Pancreas (tissue), 10 donors: ENCODE data around the gene LIN7B. TPM values are rescaled to one million over a fixed set of nuclear protein-coding genes. Genes with fewer than 3 reads are reported as not detected.
"Not testable (repeated sequence)": the region's sequence is repeated elsewhere in the genome, so short reads cannot be mapped to it uniquely, and the experiment has no call there.

Source experiments
- ATAC-seq, 4 donors: fragments of 200-7000 bp; cut with Tn5 transposase; one replicate each; pipeline versions ENCODE4 v1.8.0 to v1.9.1; 2020; ENCODE audit warnings: mild to moderate bottlenecking in 4 of 4, moderate library complexity in 4 of 4
- DNase-seq, 6 donors: peaks; one replicate each; pipeline ENCODE4 v3.0.0-alpha.2; 2020
- FAIRE-seq: peaks from 2 replicates; lab custom pipeline; 2012; peaks lifted over from hg19 to GRCh38; lab: Jason Lieb, UNC
- H3K27ac ChIP-seq, 4 donors: fragments of 200-600 bp; sonication (generic); 1 replicate in 3 of 4; 2 replicates in 1 of 4; pipeline versions ENCODE4 v1.5.0 to v1.8.0; 2020
- H3K27me3 ChIP-seq, 4 donors: fragments of 200-600 bp; one replicate each; pipeline ENCODE4 v1.8.0; 2021
- H3K36me3 ChIP-seq, 3 donors: fragments of 200-600 bp; sonication (generic) in 1 of 3; one replicate each; pipeline versions ENCODE4 v1.5.0 to v1.8.0; 2020 to 2021
- H3K4me1 ChIP-seq, 3 donors: fragments of 200-600 bp; one replicate each; pipeline ENCODE4 v1.8.0; 2021
- H3K4me3 ChIP-seq, 4 donors: fragments of 200-600 bp; sonication (generic) in 2 of 4; one replicate each; pipeline versions ENCODE4 v1.5.0 to v1.8.0; 2020 to 2021
- H3K9me3 ChIP-seq, 4 donors: fragments of 200-600 bp; one replicate each; pipeline ENCODE4 v1.8.0; 2021
- CTCF ChIP-seq, 4 donors: fragments of 200-600 bp; sonication (generic) in 3 of 4; IDR thresholded peaks; one replicate each; pipeline versions ENCODE4 v1.5.0 to v1.8.0; 2021; ENCODE audit warnings: antibody characterized with exemption in 4 of 4
- WGBS, 2 donors: extraction: QIAGEN DNeasy Blood & Tissue Kit; methylation state at CpG; one replicate each; pipeline ENCODE4 v1.1.7; 2013; 5-methylcytosine and 5-hydroxymethylcytosine counted together
- intact Hi-C, 3 donors: fragments of 100-400 bp; cut with DNase I; formaldehyde crosslinking; loops; one replicate each; pipeline versions ENCODE4 v1.11.1 to v1.14.2; 2022
- polyA plus RNA-seq, 2 donors: library from polyadenylated mRNA; stranded (reverse); fragments of 200-250 nt; gene quantifications; one replicate each; pipeline ENCODE4 v1.2.3, GENCODE V29; 2013
- total RNA-seq, 6 donors: library from RNA; stranded (reverse); fragmentation: NEBNext Ultra II Directional in 4 of 6; extraction: Animal tissue kit (Norgen Biotek cat#: 25700) in 4 of 6; gene quantifications; one replicate each; pipeline versions ENCODE4 v1.2.1 to v1.2.4, GENCODE V29; 2021 to 2023
- donor health status: healthy with polysubstance abuse.
- donor health status: DM: no; HTN: no; CAD: no; lungs with moderate emphysema.
- donor health status: DM: no; HTN: no; CAD: no.
- donor health status: control.
- donor health status: control.
- donor health status: Bipolar disorder and iron deficiency.
- donor health status: DM: yes; HTN: yes; CAD: no.
- donor health status: DM: no; HTN: no; CAD: no.
- donor health status: DM: no; HTN: no; CAD: no.
- donor health status: DM: yes; HTN: yes; CAD: no.

LIN7B gene
- total and polyA plus RNA-seq, 8 donors: 4.7 to 20.7 (median 5.7) TPM

GRCh38 chr19:49120868-49121267 lies 6.7 kb downstream of the LIN7B start:
- FAIRE-seq: no peak
- no peak for ATAC-seq
- WGBS, 2 donors: 86 to 93% methylated on average over 2 of the region's 2 CpGs

GRCh38 chr19:49121841-49122240 lies 7.7 kb downstream of the LIN7B start:
- H3K9me3 ChIP-seq, H3K27me3 ChIP-seq, H3K27ac ChIP-seq, H3K4me3 ChIP-seq, DNase-seq, H3K36me3 ChIP-seq, FAIRE-seq, intact Hi-C loops, ATAC-seq: not testable (repeated sequence)
- H3K4me1 ChIP-seq: peaks cover 0 to 10% (median 9%) of the 10 kb centered on the region in 3 donors
- WGBS, 2 donors: 74 to 77% methylated on average over 10 of the region's 10 CpGs

More at GRCh38 chr19:49120868-49121267, 6.7 kb downstream of the LIN7B start:
- TF ChIP-seq CTCF (IDR thresholded peaks at IDR 0.05): no peak
- Histone ChIP-seq H3K4me1 (peaks cover 0 to 10% (median 9%) of the 10 kb centered on the region in 3 donors), H3K9me3 (no peaks in the 10 kb centered on the region), H3K27me3 (no peaks in the 10 kb centered on the region), H3K4me3 (no peak overlapping the region), H3K27ac (no peak overlapping the region), H3K36me3 (no peaks in the 10 kb centered on the region)
- DNase-seq: no peak
- intact Hi-C loops: no loop called here

DNA sequence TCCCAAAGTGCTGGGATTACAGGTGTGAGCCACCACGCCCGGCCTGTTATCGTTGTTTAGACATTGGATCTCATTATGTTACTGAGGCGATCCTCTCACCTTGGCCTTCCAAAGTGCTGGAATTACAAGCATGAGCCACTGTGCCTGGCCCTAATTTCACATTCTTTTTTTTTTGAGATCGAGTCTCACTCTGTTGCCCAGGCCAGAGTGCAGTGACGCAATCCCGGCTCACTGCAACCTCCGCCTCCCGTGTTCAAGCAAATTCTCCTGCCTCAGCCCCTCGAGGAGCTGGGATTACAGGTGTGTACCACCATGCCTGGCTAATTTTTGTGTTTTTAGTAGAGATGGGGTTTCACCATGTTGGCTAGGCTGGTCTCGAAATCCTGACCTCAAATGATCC lies 9.1 kb downstream of the LIN7B start:
- WGBS, 2 donors: 90 to 91% methylated on average over 11 of the region's 11 CpGs
- DNase-seq, H3K9me3 ChIP-seq, ATAC-seq, H3K36me3 ChIP-seq, H3K27ac ChIP-seq, intact Hi-C loops, FAIRE-seq, H3K27me3 ChIP-seq, H3K4me1 ChIP-seq, H3K4me3 ChIP-seq: not testable (repeated sequence)

GRCh38 chr19:49125025-49125731 lies 11.0 kb downstream of the LIN7B start:
- Histone ChIP-seq H3K36me3 (no peaks in the 10 kb centered on the region), H3K9me3 (no peaks in the 10 kb centered on the region), H3K27me3 (no peaks in the 10 kb centered on the region), H3K27ac (no peak overlapping the region), H3K4me3 (no peak overlapping the region), H3K4me1 (peaks cover 0 to 5% (median 0%) of the 10 kb centered on the region in 3 donors)
- ATAC-seq (no peak), FAIRE-seq (no peak), DNase-seq (no peak)
- 51 to 58% methylated on average over 23 of the region's 23 CpGs for WGBS, 2 donors
- intact Hi-C loops: no loop called here
- no peak for TF ChIP-seq CTCF (IDR thresholded peaks at IDR 0.05)

- Histone ChIP-seq H3K9me3 (no peaks in the 10 kb centered on the region), H3K36me3 (no peaks in the 10 kb centered on the region), H3K4me1 (peaks cover 0 to 3% (median 0%) of the 10 kb centered on the region in 3 donors), H3K4me3 (no peak overlapping the region), H3K27ac (no peak overlapping the region), H3K27me3 (no peaks in the 10 kb centered on the region)
- DNase-seq: no peak
- WGBS, 2 donors: 78 to 80% methylated on average over 4 of the region's 4 CpGs
- intact Hi-C loops: no loop called here
- FAIRE-seq: no peak
- TF ChIP-seq CTCF (IDR thresholded peaks at IDR 0.05): no peak
- no peak for ATAC-seq
Measured at GRCh38 chr19:49126575-49126974, 12.4 kb downstream of the LIN7B start.

- H3K27me3 ChIP-seq, H3K4me1 ChIP-seq, ATAC-seq, DNase-seq, intact Hi-C loops, H3K27ac ChIP-seq, H3K36me3 ChIP-seq, H3K9me3 ChIP-seq, FAIRE-seq: not testable (repeated sequence)
- WGBS, 2 donors: 93 to 94% methylated on average over 12 of the region's 12 CpGs
- H3K4me3 ChIP-seq: peak overlapping the region in 1 of 4 donors; percentile 39
Measured at GRCh38 chr19:49127225-49127624, 13.1 kb downstream of the LIN7B start.
